Calu3 (cell line): ENCODE data around the gene SNX21. TPM values are rescaled to one million over a fixed set of nuclear protein-coding genes. Genes with fewer than 3 reads are reported as not detected.
"Not testable (repeated sequence)": the region's sequence is repeated elsewhere in the genome, so short reads cannot be mapped to it uniquely, and the experiment has no call there.

Experiments
- BruUV-seq: library from RNA; stranded (reverse); fragments of 400-500 nt; replicated peaks from 2 replicates; lab custom pipeline; 2021; lab: Mats Ljungman, UMichigan
- CTCF ChIA-PET: fragments of 300-600 bp; sonication (Branson Sonifier 250); formaldehyde crosslinking; loops from one replicate; lab custom pipeline; 2022; ENCODE audit warnings: antibody characterized with exemption; lab: Charles Lee
- DNase-seq: peaks from one replicate; pipeline ENCODE4 v3.0.0; 2022
- H3K27ac Mint-ChIP-seq: one replicate; pipeline ENCODE4 v1.8.0; 2022; ENCODE audit warnings: mixed read lengths; ENCODE audit not compliant: unreplicated experiment
- H3K27me3 Mint-ChIP-seq: one replicate; pipeline ENCODE4 v1.8.0; 2022; ENCODE audit warnings: mixed read lengths; ENCODE audit not compliant: unreplicated experiment
- H3K36me3 Mint-ChIP-seq: one replicate; pipeline ENCODE4 v1.8.0; 2022; ENCODE audit warnings: mild to moderate bottlenecking, moderate library complexity, mixed read lengths; ENCODE audit not compliant: insufficient read depth, unreplicated experiment
- H3K4me1 Mint-ChIP-seq: one replicate; pipeline ENCODE4 v1.8.0; 2022; ENCODE audit warnings: mild to moderate bottlenecking, low read depth, mixed read lengths; ENCODE audit not compliant: unreplicated experiment
- H3K4me3 Mint-ChIP-seq: one replicate; pipeline ENCODE4 v1.8.0; 2022; ENCODE audit warnings: mild to moderate bottlenecking, low read depth, moderate library complexity, mixed read lengths; ENCODE audit not compliant: unreplicated experiment
- H3K9me3 Mint-ChIP-seq: one replicate; pipeline ENCODE4 v1.8.0; 2022; ENCODE audit warnings: low read depth, mixed read lengths; ENCODE audit not compliant: unreplicated experiment
- CTCF ChIP-seq: fragments of 200-600 bp; IDR thresholded peaks from one replicate; pipeline ENCODE4 v1.8.0; 2022; ENCODE audit warnings: antibody characterized with exemption; ENCODE audit not compliant: unreplicated experiment
- intact Hi-C: fragments of 100-400 bp; cut with micrococcal nuclease; formaldehyde crosslinking; loops from one replicate; pipeline ENCODE4 v1.10.0; 2022; ENCODE audit not compliant: unreplicated experiment
- total RNA-seq: library from RNA; stranded (reverse); gene quantifications from 2 replicates; pipeline ENCODE4 v1.2.3, GENCODE V29; 2022

Gene SNX21
- total RNA-seq, 1 experiment from 2014 or later, result 8.7 TPM

DNA sequence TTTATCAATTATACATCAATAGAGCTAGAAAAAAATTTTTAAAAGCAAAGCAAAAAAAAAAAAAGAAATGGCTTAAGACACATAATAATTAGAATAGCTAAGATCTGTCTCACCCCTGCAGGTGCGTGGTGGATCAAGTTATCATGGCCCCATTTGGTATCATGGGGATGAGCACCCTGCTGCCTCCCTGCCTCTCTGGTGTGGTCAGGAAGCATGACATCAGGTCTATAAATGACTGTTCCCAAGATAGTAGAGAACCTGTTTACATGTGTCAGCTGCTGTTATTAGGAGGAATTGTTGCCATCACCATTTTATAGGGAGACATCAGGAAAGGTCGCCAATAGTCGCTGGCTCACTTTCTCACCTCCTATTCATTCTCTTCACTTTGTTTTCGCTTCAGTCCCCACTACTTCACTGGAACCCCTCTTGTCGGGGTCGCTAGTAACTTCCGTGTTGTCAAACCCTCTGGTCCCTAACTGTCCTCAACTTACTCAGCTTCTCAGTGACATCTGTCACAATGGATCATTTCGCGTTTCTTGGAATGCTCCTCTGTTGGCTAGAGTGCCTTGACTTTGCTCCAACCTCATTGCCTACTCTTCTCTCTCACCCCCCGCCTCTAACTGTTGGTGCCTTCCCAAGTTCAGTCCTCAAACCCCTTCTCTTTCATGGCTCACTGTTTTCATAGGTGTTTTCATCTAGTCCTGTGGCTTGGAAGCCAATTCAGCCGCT is 37.1 kb upstream of the SNX21 start:
- Mint-ChIP-seq H3K9me3 (no peaks in the 10 kb centered on the region), H3K4me1 (peaks cover 22% of the 10 kb centered on the region), H3K4me3 (no peak overlapping the region), H3K27me3 (no peaks in the 10 kb centered on the region), H3K36me3 (peaks cover 51% of the 10 kb centered on the region), H3K27ac (no peak overlapping the region)
- intact Hi-C loops, result no loop called here
- no TSS peak for BruUV-seq
- no peak for DNase-seq
- no peak for TF ChIP-seq CTCF
- CTCF ChIA-PET, result interaction anchor here (0.7 kb wide), 1 partner anchor 174 kb away, joined by 3 read pairs; no protein-coding TSS in a partner anchor

DNA sequence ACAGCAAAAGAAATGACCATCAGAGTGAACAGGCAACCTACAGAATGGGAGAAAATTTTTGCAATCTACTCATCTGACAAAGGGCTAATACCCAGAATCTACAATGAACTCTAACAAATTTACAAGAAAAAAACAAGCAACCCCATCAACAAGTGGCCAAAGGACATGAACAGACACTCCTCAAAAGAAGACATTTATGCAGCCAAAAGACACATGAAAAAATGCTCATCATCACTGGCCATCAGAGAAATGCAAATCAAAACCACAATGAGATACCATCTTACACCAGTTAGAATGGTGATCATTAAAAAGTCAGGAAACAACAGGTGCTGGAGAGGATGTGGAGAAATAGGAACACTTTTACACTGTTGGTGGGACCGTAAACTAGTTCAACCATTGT is 36.1 kb upstream of the SNX21 start:
- DNase-seq, H3K4me3 Mint-ChIP-seq, intact Hi-C loops, BruUV-seq, CTCF ChIA-PET, H3K9me3 Mint-ChIP-seq, H3K27ac Mint-ChIP-seq, H3K27me3 Mint-ChIP-seq: not testable (repeated sequence)
- peaks cover 50% of the 10 kb centered on the region for H3K36me3 Mint-ChIP-seq
- peaks cover 20% of the 10 kb centered on the region for H3K4me1 Mint-ChIP-seq

DNA sequence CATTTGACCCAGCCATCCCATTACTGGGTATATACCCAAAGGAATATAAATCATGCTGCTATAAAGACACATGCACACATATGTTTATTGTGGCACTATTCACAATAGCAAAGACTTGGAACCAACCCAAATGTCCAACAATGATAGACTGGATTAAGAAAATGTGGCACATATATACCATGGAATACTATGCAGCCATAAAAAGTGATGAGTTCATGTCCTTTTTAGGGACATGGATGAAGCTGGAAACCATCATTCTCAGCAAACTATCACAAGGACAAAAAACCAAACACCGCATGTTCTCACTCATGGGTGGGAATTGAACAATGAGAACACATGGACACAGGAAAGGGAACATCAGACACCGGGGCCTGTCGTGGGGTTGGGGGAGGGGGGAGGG is 35.6 kb upstream of the SNX21 start:
- H3K9me3 Mint-ChIP-seq, H3K27me3 Mint-ChIP-seq, H3K27ac Mint-ChIP-seq, DNase-seq, BruUV-seq, H3K4me3 Mint-ChIP-seq, CTCF ChIA-PET: not testable (repeated sequence)
- peaks cover 16% of the 10 kb centered on the region for H3K4me1 Mint-ChIP-seq
- intact Hi-C loops, result loop anchor here (2.0 kb wide), 1 partner anchor 165 kb away; no protein-coding TSS in a partner anchor
- H3K36me3 Mint-ChIP-seq, result peaks cover 47% of the 10 kb centered on the region

DNA sequence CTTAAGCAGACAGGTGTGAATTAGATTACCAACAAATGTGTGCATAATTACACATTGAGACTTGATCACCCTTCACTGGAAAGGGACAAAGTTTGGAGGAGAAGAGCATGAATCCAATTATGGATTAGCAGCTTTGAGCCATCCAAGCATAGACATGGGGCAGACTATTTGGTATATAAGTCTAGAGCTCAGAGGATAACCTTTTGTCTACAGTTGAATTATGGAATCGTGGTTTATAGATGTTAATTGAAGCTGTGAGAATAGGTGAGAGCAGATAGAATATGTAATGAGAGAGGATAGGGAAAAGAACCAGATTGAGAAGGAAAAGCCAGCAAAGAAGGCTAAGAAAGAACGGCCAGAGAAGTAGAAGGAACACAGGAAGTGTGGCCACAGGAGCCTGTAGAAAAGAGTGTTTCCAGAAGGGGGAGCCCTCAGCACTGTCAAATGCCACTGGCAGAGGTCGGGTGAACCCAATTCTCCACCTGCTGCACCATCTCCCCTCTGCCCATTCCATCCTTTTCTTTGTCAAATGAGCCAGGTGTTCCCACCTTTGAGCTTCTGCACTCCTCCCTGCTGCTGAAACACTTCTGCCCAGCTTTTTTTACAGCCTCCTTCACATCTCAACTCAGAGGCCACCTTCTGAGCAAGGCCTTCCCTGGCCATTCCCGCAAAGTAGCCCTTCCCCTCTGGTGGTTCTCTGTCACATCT is 34.5 kb upstream of the SNX21 start:
- peak; percentile 85 for DNase-seq
- intact Hi-C loops, result loop anchor here (2.0 kb wide), 1 partner anchor 164 kb away; no protein-coding TSS in a partner anchor
- peaks cover 37% of the 10 kb centered on the region for H3K36me3 Mint-ChIP-seq
- TF ChIP-seq CTCF, result peak; percentile 94
- H3K27ac Mint-ChIP-seq, result no peak overlapping the region
- peaks cover 13% of the 10 kb centered on the region for H3K4me1 Mint-ChIP-seq
- H3K9me3 Mint-ChIP-seq, result no peaks in the 10 kb centered on the region
- CTCF ChIA-PET, result interaction anchor here (0.6 to 1.9 kb wide), 8 partner anchors 9 to 438 kb away, joined by 3 to 12 read pairs (median 4); no protein-coding TSS in a partner anchor
- no peak overlapping the region for H3K4me3 Mint-ChIP-seq
- BruUV-seq, result no TSS peak
- no peaks in the 10 kb centered on the region for H3K27me3 Mint-ChIP-seq

DNA sequence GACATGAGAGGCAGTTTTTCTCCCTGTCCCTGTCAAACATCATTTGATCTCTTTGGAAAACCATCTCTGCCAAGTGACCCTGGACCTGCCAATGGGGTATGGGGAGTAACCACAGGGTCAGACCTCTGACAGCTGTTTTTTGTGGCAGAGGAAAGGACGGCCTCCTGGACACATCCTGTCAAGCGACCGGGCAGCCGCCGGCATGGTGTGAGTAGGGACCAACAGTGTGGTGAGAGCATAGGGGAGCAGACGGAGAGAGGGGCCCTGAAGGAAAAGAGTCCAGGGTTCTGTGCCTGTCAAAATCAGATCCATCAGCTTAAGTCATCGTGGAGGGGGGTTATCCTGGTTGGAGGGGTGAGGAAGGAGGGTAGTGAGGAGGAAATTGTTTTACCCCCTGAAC is 31.7 kb upstream of the SNX21 start:
- peaks cover 36% of the 10 kb centered on the region for H3K36me3 Mint-ChIP-seq
- H3K9me3 Mint-ChIP-seq, result no peaks in the 10 kb centered on the region
- intact Hi-C loops, result no loop called here
- H3K4me3 Mint-ChIP-seq, result no peak overlapping the region
- no peak for TF ChIP-seq CTCF
- no TSS peak for BruUV-seq
- no peaks in the 10 kb centered on the region for H3K27me3 Mint-ChIP-seq
- CTCF ChIA-PET, result no interaction called here
- H3K4me1 Mint-ChIP-seq, result peaks cover 13% of the 10 kb centered on the region
- no peak overlapping the region for H3K27ac Mint-ChIP-seq
- DNase-seq, result no peak
